Heart left ventricle (tissue), 13 donors: ENCODE data around the gene KRT12.

Experiments used
- POLR2A ChIP-seq, 2 donors: fragments of 450-650 bp; IDR thresholded peaks; one replicate each; pipeline ENCODE4 v1.6.1; 2017; ENCODE audit warnings: antibody characterized with exemption in 2 of 2, mild to moderate bottlenecking in 2 of 2, moderate library complexity in 2 of 2
- TF ChIP-seq, protein P1 (sequence below), 12 donors: fragments of 200-600 bp; sonication (generic) in 4 of 12; IDR thresholded peaks; one replicate each; pipeline versions ENCODE4 v1.5.0 to v1.8.0; 2018 to 2022; ENCODE audit warnings: antibody characterized with exemption in 12 of 12, mild to moderate bottlenecking in 5 of 12
- donor health status: ischemic (EF 13 %, LVEDD 7.1; RV severe dilation, severe dysfunction).
- donor health status: DM: no; HTN: yes; CAD: no.
- donor health status: DM: no; HTN: no; CAD: no.
- donor health status: ischemic (EF 25% LVEDD 6.9; RV normal size, moderate dysfunction).
- donor health status: ischemic (EF 25% LVEDD 5.7; RV mildly dilated, moderate dysfunction).
- donor health status: ischemic (EF 35%, LVEDD 5.7; RV mildly dilated, moderate dysfunction).
- donor health status: nonischemic (EF 11% LVEDD 7.7; RV severe dilation, severe dysfunction).
- donor health status: DM: yes; HTN: yes; CAD: no.
- donor health status: PGD.
- donor health status: ischemic (EF 29% LVEDD 5.4; RV normal size, mild dysfunction).
- donor health status: nonischemic (EF 23%, LVEDD 6.1; RV moderate dilation, normal function).

DNA sequence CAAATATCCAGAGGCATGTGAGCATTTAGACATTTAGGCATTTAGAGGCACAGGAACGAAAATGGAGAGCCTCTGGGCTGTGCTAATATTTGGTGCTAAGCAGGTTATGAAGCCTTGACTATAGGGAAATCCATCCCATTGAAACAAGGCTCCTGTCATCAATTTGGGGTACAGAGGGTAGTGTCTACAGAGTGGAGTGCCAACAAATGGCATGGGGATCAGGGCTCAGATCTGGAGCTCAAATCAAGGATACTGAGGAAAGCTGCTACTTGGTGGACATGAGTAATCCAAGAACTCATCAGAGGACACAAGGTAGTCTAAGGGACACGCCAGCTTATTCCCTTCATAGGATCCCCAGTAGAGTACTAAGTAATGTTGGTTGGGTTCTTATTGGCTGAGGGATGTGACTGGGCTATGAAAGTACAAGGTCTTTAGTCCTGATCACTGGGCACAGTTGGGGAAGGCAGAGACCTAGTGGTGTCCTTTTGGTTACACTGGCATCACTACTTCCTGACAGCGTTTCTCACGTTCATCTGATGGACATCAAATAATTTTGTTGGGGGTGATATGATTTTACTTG lies 49.8 kb downstream of the KRT12 start:
- TF ChIP-seq, protein P1, sequence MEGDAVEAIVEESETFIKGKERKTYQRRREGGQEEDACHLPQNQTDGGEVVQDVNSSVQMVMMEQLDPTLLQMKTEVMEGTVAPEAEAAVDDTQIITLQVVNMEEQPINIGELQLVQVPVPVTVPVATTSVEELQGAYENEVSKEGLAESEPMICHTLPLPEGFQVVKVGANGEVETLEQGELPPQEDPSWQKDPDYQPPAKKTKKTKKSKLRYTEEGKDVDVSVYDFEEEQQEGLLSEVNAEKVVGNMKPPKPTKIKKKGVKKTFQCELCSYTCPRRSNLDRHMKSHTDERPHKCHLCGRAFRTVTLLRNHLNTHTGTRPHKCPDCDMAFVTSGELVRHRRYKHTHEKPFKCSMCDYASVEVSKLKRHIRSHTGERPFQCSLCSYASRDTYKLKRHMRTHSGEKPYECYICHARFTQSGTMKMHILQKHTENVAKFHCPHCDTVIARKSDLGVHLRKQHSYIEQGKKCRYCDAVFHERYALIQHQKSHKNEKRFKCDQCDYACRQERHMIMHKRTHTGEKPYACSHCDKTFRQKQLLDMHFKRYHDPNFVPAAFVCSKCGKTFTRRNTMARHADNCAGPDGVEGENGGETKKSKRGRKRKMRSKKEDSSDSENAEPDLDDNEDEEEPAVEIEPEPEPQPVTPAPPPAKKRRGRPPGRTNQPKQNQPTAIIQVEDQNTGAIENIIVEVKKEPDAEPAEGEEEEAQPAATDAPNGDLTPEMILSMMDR (IDR thresholded peaks at IDR 0.05) = no peak
- TF ChIP-seq POLR2A (IDR thresholded peaks at IDR 0.05) = no peak
